ENCODE results near the gene DNAH1.

DNAH1 gene

DNA sequence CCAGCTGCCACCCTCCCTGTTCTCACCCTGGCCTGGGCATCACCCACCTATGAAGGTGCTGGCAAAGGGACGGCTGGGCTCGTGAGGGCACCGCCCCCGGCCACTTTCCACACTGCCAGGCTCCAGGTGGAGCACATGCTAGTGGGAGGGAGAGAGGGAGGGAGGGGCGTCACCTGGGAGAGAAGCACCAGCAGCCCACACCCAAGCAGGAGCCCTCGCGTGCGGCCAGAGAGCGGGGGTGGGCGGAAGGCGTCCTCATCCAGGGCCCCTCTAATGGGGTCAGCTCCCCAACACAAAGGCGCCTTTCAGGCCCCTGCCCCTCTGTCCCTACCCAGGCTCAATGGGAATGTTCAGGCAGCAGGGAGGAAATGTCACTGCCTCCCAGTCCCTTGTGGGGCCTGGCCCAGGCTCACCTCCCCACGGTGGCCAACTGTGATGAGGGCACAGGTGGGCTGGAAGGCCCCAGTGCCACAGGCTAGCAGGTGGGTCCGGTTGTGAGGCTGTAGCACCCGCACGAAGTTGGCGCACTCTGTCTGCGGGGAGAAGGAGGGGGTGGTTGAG, 125.7 kb downstream of the DNAH1 start:
- Mint-ChIP-seq H3K36me3 (ENCODE audit: low read depth) (no peaks in the 10 kb centered on the region), H3K4me3 (no peak overlapping the region), H3K9me3 (no peaks in the 10 kb centered on the region), H3K4me1 (ENCODE audit: low read depth) (peaks cover 2% of the 10 kb centered on the region), H3K27me3 (ENCODE audit: low read depth) (no peaks in the 10 kb centered on the region), H3K27ac (no peak overlapping the region)

DNA sequence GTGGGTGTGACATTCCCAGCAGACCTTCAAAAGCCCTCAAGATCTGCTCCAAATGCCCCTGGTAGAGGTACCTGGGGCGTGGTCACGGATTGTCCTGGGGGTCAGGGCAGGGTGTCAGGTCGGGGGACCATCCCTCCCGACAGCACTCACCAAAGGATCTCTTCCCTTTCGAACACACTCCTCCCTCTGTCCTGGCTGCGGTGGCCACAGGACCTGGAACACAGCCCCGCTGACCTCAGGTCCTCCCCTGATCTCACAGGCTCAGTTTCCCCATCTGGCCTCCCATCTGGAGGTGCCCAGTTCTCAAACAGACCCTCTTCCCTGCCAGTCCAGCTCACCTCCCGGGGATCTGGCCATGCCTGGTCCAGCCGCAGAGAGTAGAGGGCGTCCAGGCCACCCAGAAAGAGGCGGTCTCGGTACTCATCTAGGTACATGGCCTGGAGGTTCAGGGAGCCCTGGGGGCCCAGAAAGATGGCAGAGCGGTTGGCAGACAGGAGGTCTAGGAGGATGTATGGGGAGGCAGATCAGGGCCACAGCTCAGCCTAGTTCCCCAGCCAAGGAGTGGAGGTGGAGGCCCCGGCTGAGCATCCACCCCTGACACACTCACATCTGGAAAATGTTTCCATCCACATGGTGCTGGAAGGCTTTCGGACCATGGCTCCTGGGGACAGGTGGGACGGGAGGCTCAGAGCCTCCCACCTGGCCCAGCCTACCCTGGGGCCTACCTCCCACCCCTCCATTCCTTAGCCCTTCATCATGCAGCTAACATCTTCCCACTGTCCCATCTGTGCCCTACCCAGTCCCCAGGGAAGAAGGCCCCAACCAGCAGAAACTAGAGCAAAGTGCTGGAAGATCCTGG, 126.5 kb downstream of the DNAH1 start:
- Mint-ChIP-seq H3K27ac (no peak overlapping the region), H3K4me3 (no peak overlapping the region), H3K36me3 (ENCODE audit: low read depth) (no peaks in the 10 kb centered on the region), H3K9me3 (no peaks in the 10 kb centered on the region), H3K4me1 (ENCODE audit: low read depth) (peaks cover 6% of the 10 kb centered on the region), H3K27me3 (ENCODE audit: low read depth) (no peaks in the 10 kb centered on the region)

GRCh38 chr3:52443268-52443610, 127.1 kb downstream of the DNAH1 start:
- no peaks in the 10 kb centered on the region for H3K9me3 Mint-ChIP-seq
- H3K4me1 Mint-ChIP-seq (ENCODE audit: low read depth) = peaks cover 6% of the 10 kb centered on the region
- no peaks in the 10 kb centered on the region for H3K36me3 Mint-ChIP-seq (ENCODE audit: low read depth)
- H3K4me3 Mint-ChIP-seq = no peak overlapping the region
- no peak overlapping the region for H3K27ac Mint-ChIP-seq
- no peaks in the 10 kb centered on the region for H3K27me3 Mint-ChIP-seq (ENCODE audit: low read depth)

- Mint-ChIP-seq H3K27me3 (ENCODE audit: low read depth) (no peaks in the 10 kb centered on the region), H3K36me3 (ENCODE audit: low read depth) (no peaks in the 10 kb centered on the region), H3K4me1 (ENCODE audit: low read depth) (peaks cover 6% of the 10 kb centered on the region), H3K9me3 (no peaks in the 10 kb centered on the region), H3K4me3 (no peak overlapping the region), H3K27ac (no peak overlapping the region)
These were observed 127.9 kb downstream of the DNAH1 start for GRCh38 chr3:52443791-52444687.

DNA sequence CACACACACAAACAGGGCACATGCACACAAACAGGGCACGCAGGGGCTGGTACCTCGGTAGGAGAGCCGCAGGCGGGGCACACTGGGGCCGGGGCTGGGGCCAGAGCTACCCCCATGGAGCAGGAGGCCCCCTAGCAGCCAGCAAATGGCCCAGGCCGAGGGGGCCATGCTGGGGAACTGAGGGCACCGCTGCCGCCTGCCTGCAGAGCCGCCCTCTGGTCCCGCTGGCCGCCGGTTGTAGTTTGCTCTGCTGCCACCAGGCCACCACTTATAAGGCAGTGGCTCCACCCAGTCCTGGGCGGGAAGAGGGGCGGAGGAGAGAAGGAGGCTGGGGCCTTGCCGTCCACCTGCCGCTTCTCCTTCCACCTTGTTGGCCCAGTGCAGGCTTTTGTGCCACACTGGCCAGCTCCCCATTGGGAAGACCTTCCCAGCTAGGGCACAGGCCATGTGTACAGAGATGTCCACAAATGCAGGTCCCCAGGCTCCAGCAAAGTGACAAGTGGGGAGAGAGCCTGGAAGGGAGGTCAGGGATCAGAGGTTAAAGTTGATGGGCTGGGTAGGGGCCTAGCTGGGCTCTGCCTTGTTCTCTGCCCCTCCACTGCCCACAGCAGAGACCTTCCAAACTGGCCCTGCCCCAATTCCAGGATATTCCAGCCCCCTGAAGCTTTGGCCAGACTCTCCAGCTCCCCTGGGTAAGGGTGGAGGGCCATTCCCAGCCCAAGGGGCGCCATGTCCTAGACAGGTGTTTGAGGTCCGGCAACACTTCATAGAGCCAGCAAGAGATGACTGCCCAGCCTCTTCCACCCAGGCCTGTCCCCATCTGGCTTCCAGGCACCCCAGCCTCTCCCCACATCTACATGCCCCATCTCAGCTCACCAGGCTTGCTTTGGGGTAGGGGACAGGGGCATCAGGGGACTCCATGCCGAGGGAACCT, 129.0 kb downstream of the DNAH1 start, which contains the start of gene SEMA3G:
SEMA3G (minus strand) TSS at position 244 of the 934 bp plus-strand sequence; CDS start at position 168, 76 bp downstream.
- H3K27ac Mint-ChIP-seq = no peak within 1 kb of the TSS
- peaks cover 6% of the 10 kb centered on the region for H3K4me1 Mint-ChIP-seq (ENCODE audit: low read depth)
- H3K4me3 Mint-ChIP-seq = no peak within 1 kb of the TSS
- H3K9me3 Mint-ChIP-seq = no peaks in the 10 kb centered on the region
- no peaks in the 10 kb centered on the region for H3K36me3 Mint-ChIP-seq (ENCODE audit: low read depth)
- no peaks in the 10 kb centered on the region for H3K27me3 Mint-ChIP-seq (ENCODE audit: low read depth)

- Mint-ChIP-seq H3K9me3 (no peaks in the 10 kb centered on the region), H3K4me1 (ENCODE audit: low read depth) (peaks cover 6% of the 10 kb centered on the region), H3K4me3 (no peak overlapping the region), H3K27ac (no peak overlapping the region), H3K27me3 (ENCODE audit: low read depth) (no peaks in the 10 kb centered on the region), H3K36me3 (ENCODE audit: low read depth) (no peaks in the 10 kb centered on the region)
These were observed 129.9 kb downstream of the DNAH1 start for GRCh38 chr3:52446042-52446441.

- H3K36me3 Mint-ChIP-seq (ENCODE audit: low read depth) = no peaks in the 10 kb centered on the region
- peak overlapping the region; percentile 28 for H3K27ac Mint-ChIP-seq
- H3K4me3 Mint-ChIP-seq = no peak overlapping the region
- H3K4me1 Mint-ChIP-seq (ENCODE audit: low read depth) = peaks cover 6% of the 10 kb centered on the region
- H3K27me3 Mint-ChIP-seq (ENCODE audit: low read depth) = no peaks in the 10 kb centered on the region
- no peaks in the 10 kb centered on the region for H3K9me3 Mint-ChIP-seq
These were observed 130.8 kb downstream of the DNAH1 start for GRCh38 chr3:52446631-52447511.

GRCh38 chr3:52447512-52448355, 131.6 kb downstream of the DNAH1 start:
- H3K27me3 Mint-ChIP-seq (ENCODE audit: low read depth) = no peaks in the 10 kb centered on the region
- no peaks in the 10 kb centered on the region for H3K36me3 Mint-ChIP-seq (ENCODE audit: low read depth)
- peaks cover 6% of the 10 kb centered on the region for H3K4me1 Mint-ChIP-seq (ENCODE audit: low read depth)
- H3K27ac Mint-ChIP-seq = no peak overlapping the region
- no peaks in the 10 kb centered on the region for H3K9me3 Mint-ChIP-seq
- no peak overlapping the region for H3K4me3 Mint-ChIP-seq
